ENCODE results near the gene SLC22A23. TPM values are rescaled to one million over a fixed set of nuclear protein-coding genes. Genes with fewer than 3 reads are reported as not detected.

SLC22A23 gene
- total RNA-seq, 2 donors from 2014 or later, result 53.1 to 129 TPM

- Histone ChIP-seq H3K27ac (no peak overlapping the region), H3K9me3 (no peaks in the 10 kb centered on the region), H3K36me3 (peaks cover 3 to 6% of the 10 kb centered on the region in 2 donors), H3K4me1 (replicated peaks) (no peaks in the 10 kb centered on the region), H3K4me3 (no peak overlapping the region), H3K27me3 (replicated peaks; ENCODE audit: insufficient read depth) (no peaks in the 10 kb centered on the region)
- no peak for TF ChIP-seq POLR2A (IDR thresholded peaks at IDR 0.05)
- TF ChIP-seq, protein P1, sequence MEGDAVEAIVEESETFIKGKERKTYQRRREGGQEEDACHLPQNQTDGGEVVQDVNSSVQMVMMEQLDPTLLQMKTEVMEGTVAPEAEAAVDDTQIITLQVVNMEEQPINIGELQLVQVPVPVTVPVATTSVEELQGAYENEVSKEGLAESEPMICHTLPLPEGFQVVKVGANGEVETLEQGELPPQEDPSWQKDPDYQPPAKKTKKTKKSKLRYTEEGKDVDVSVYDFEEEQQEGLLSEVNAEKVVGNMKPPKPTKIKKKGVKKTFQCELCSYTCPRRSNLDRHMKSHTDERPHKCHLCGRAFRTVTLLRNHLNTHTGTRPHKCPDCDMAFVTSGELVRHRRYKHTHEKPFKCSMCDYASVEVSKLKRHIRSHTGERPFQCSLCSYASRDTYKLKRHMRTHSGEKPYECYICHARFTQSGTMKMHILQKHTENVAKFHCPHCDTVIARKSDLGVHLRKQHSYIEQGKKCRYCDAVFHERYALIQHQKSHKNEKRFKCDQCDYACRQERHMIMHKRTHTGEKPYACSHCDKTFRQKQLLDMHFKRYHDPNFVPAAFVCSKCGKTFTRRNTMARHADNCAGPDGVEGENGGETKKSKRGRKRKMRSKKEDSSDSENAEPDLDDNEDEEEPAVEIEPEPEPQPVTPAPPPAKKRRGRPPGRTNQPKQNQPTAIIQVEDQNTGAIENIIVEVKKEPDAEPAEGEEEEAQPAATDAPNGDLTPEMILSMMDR (IDR thresholded peaks at IDR 0.05), result no peak
- TF ChIP-seq POLR2AphosphoS5 (IDR thresholded peaks at IDR 0.05), result no peak
- WGBS, result 83% methylated on average over 4 of the region's 4 CpGs
- intact Hi-C loops (cut with DNase I), result loop anchor here (2.0 kb wide), 1 partner anchor 454 kb away; no protein-coding TSS in a partner anchor
- no peak for DNase-seq (ENCODE audit: low spot score)
Observed at GRCh38 chr6:3278691-3279090, 178.2 kb downstream of the SLC22A23 start.

DNA sequence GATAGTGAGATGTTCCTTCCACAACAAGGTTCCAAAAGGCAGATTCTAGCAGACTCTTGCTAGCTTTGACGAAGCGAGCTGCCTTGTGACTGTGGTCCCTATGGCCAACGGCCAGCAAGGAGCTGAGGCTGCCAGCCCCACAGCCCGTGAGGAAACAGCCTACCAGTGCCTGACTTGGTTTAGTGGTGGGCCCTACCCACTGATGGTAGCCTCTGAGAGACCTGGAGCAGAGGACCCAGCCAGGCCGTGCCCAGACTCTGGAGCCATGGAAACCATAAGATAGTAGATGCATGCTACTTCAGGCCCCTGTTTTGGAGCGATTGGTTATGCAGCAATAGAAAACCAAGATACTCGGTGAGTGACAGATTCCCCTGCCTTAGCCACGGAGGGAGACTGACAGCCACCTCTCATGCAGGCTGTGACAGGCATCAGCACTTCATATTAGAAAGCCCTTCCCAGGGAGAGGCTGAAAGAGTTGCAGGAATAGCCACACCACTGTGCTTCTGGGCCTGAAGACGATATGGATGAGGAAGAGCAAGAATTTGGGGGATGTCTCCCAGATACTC lies 178.9 kb downstream of the SLC22A23 start:
- H3K36me3 ChIP-seq, result peaks cover 0 to 3% of the 10 kb centered on the region in 2 donors
- TF ChIP-seq, protein P1 (IDR thresholded peaks at IDR 0.05), result no peak
- TF ChIP-seq POLR2A (IDR thresholded peaks at IDR 0.05) (no peak), POLR2AphosphoS5 (IDR thresholded peaks at IDR 0.05) (no peak)
- intact Hi-C loops (cut with DNase I), result loop anchor here (2.0 kb wide), 1 partner anchor 455 kb away; no protein-coding TSS in a partner anchor
- DNase-seq (ENCODE audit: low spot score), result no peak
- WGBS, result 81% methylated on average over 9 of the region's 9 CpGs
- H3K4me3 ChIP-seq, result no peak overlapping the region
- no peak overlapping the region for H3K27ac ChIP-seq
- no peaks in the 10 kb centered on the region for H3K27me3 ChIP-seq (replicated peaks; ENCODE audit: insufficient read depth)
- H3K9me3 ChIP-seq, result no peaks in the 10 kb centered on the region
- H3K4me1 ChIP-seq (replicated peaks), result no peaks in the 10 kb centered on the region

- Histone ChIP-seq H3K36me3 (peaks cover 0 to 3% of the 10 kb centered on the region in 2 donors), H3K27ac (no peak overlapping the region), H3K9me3 (no peaks in the 10 kb centered on the region), H3K4me1 (replicated peaks) (no peaks in the 10 kb centered on the region), H3K4me3 (no peak overlapping the region), H3K27me3 (replicated peaks; ENCODE audit: insufficient read depth) (no peaks in the 10 kb centered on the region)
- intact Hi-C loops (cut with DNase I), result no loop called here
- DNase-seq (ENCODE audit: low spot score), result no peak
- 77% methylated on average over 12 of the region's 12 CpGs for WGBS
- TF ChIP-seq, protein P1 (IDR thresholded peaks at IDR 0.05), result no peak
- TF ChIP-seq POLR2AphosphoS5 (IDR thresholded peaks at IDR 0.05) (no peak), POLR2A (IDR thresholded peaks at IDR 0.05) (no peak)
Observed at GRCh38 chr6:3277251-3277650, 179.6 kb downstream of the SLC22A23 start.

GRCh38 chr6:3276174-3277167 lies 180.4 kb downstream of the SLC22A23 start:
- TF ChIP-seq, protein P1 (IDR thresholded peaks at IDR 0.05), result no peak
- TF ChIP-seq POLR2A (IDR thresholded peaks at IDR 0.05), result no peak
- TF ChIP-seq POLR2AphosphoS5 (IDR thresholded peaks at IDR 0.05), result no peak
- Histone ChIP-seq H3K27ac (no peak overlapping the region), H3K9me3 (no peaks in the 10 kb centered on the region), H3K4me1 (replicated peaks) (no peaks in the 10 kb centered on the region), H3K4me3 (no peak overlapping the region), H3K36me3 (peaks cover 0 to 3% of the 10 kb centered on the region in 2 donors), H3K27me3 (replicated peaks; ENCODE audit: insufficient read depth) (no peaks in the 10 kb centered on the region)
- 85% methylated on average over 20 of the region's 20 CpGs for WGBS
- DNase-seq (ENCODE audit: low spot score), result no peak
- intact Hi-C loops (cut with DNase I), result no loop called here
